BLaER1 treated with 17β-estradiol and CSF1 and Interleukin-3, amounts not matched to agents 10 nM and 100 nM (cell line): Measurements from ENCODE around the gene RUNX1.

Experiments used
- H3K27ac ChIP-seq, 11 experiments: shearing (Covaris generic); formaldehyde crosslinking; 2 replicates each; pipeline ENCODE4 v1.8.1; 2022
- H3K27me3 ChIP-seq, 11 experiments: shearing (Covaris generic); formaldehyde crosslinking; 2 replicates each; pipeline ENCODE4 v1.8.1; 2022
- H3K36me3 ChIP-seq, 11 experiments: shearing (Covaris generic); formaldehyde crosslinking; 2 replicates each; pipeline ENCODE4 v1.8.1; 2022
- H3K4me1 ChIP-seq, 10 experiments: shearing (Covaris generic); formaldehyde crosslinking; 2 replicates each; pipeline ENCODE4 v1.8.1; 2022
- H3K4me2 ChIP-seq, 11 experiments: shearing (Covaris generic); formaldehyde crosslinking; 2 replicates each; pipeline ENCODE4 v1.8.1; 2022
- H3K4me3 ChIP-seq, 10 experiments: shearing (Covaris generic); formaldehyde crosslinking; 2 replicates each; pipeline ENCODE4 v1.8.1; 2022
- H3K9ac ChIP-seq, 11 experiments: shearing (Covaris generic); formaldehyde crosslinking; 2 replicates each; pipeline ENCODE4 v1.8.1; 2022
- H3K9me3 ChIP-seq, 11 experiments: shearing (Covaris generic); formaldehyde crosslinking; replicated peaks in 1 of 11; 2 replicates each; pipeline ENCODE4 v1.8.1; 2022
- H4K20me1 ChIP-seq, 11 experiments: shearing (Covaris generic); formaldehyde crosslinking; 2 replicates each; pipeline ENCODE4 v1.8.1; 2022
- Cebpa-rat ChIP-seq, 11 experiments: shearing (Covaris generic); IDR thresholded peaks; 2 replicates each; pipeline ENCODE4 v1.8.1; 2022

RUNX1 gene

DNA sequence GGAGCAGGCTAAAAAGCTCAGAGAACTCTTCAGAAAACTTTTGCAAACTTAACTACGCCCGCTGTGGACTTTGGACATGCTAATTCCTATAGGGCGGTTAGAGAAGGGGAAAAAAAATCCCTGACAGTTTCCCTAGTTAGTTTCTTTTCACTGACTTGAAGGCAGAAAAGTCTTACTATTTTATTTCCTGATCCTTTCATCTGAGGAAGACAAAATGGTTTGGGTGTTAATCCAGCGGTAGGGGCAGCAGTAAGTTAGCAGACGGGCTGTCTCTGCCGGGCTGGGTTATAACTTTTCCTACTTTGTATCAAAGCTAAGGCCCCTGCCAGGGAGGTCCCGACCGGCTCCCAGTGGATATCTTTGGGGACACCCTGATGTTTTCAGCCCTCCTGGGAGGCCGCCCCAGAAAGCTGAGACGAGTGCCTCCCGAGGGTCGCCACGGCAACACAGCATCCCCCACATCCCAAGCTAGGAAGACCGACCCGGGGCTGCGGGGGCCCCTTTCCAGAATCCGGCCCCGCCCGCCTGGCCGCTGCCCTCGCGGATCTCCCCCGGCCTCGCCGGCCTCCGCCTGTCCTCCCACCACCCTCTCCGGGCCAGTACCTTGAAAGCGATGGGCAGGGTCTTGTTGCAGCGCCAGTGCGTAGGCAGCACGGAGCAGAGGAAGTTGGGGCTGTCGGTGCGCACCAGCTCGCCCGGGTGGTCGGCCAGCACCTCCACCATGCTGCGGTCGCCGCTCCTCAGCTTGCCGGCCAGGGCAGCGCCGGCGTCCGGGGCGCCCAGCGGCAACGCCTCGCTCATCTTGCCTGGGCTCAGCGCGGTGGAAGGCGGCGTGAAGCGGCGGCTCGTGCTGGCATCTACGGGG is 162.6 kb downstream of the RUNX1 start:
- Histone ChIP-seq H3K4me1 (peaks cover 3 to 40% (median 13%) of the 10 kb centered on the region in 10 experiments), H3K4me2 (peak overlapping the region; percentile 20 to 97 (median 87); a peak in 16 of 22 replicates), H4K20me1 (peaks cover 63 to 90% (median 69%) of the 10 kb centered on the region in 11 experiments), H3K9me3 (peaks cover 0 to 9% (median 0%) of the 10 kb centered on the region in 11 experiments; a peak in 6 of 22 replicates), H3K27me3 (no peaks in the 10 kb centered on the region), H3K27ac (peak overlapping the region; percentile 95 to 99 (median 98)), H3K36me3 (peaks cover 49 to 66% (median 62%) of the 10 kb centered on the region in 11 experiments; a peak in 21 of 22 replicates), H3K9ac (peak overlapping the region; percentile 93 to 100 (median 98)), H3K4me3 (peak overlapping the region; percentile 80 to 99 (median 96))
- no peak for TF ChIP-seq Cebpa-rat (IDR thresholded peaks at IDR 0.05)

DNA sequence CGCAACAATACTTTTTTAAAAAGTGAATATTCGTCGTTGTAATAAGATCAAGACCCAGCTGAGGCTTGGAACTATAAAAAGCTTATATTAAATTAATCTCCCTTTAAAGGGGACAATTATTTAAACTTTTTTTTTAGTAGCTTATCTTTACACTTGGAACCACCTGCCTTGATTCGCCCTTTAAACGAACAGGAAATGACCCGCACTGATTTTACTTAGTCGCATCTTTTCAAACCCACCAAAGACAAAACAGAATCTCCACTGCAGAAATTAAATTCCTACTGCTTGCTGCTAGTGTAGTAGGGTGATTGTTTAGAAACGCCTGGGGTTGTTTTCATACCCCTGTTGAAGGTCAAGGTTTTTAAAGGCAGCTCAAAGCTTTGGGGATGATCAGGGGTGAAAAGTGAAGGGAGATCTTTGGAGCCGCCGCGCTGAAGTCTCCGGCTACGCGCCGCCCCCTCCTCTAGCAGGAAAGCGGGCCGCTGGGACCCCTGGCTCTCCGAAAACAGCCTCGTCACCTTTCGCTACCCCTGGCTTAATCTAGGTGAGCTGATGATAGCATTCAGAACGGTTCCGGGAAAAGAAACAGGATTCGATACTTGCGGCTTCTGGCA is 163.4 kb downstream of the RUNX1 start:
- H3K4me3 ChIP-seq = peak overlapping the region; percentile 80 to 99 (median 96)
- H3K4me2 ChIP-seq = peak overlapping the region; percentile 20 to 97 (median 87); a peak in 18 of 22 replicates
- H3K9ac ChIP-seq = peak overlapping the region; percentile 93 to 100 (median 98)
- peaks cover 0 to 9% (median 0%) of the 10 kb centered on the region in 11 experiments; a peak in 6 of 22 replicates for H3K9me3 ChIP-seq
- H3K27me3 ChIP-seq = no peaks in the 10 kb centered on the region
- H3K27ac ChIP-seq = peak overlapping the region; percentile 95 to 99 (median 98)
- peaks cover 8 to 45% (median 17%) of the 10 kb centered on the region in 10 experiments for H3K4me1 ChIP-seq
- TF ChIP-seq Cebpa-rat (IDR thresholded peaks at IDR 0.05) = no peak
- H4K20me1 ChIP-seq = peaks cover 70 to 96% (median 76%) of the 10 kb centered on the region in 11 experiments
- H3K36me3 ChIP-seq = peaks cover 56 to 74% (median 69%) of the 10 kb centered on the region in 11 experiments; a peak in 21 of 22 replicates

DNA sequence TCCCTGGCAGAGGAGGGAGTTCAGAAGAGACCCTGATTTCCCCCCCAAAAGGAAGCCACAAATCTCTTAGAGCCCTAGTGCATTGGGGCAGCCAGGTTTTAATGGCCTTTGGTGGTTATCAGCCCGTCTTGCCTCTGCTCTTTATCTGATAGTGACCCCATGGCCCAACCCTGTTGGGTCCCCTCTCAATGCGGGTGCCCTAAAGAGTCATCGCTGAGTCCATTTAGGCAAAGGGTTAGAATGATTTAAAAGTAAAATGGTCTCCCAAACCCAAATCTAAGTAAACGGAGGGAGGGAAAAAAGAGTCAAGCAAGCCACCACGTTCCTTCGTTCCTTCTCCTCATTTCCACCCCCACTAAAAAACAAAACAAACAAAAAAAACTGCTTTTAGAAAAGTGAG is 164.0 kb downstream of the RUNX1 start:
- Histone ChIP-seq H3K9ac (peak overlapping the region; percentile 93 to 100 (median 98)), H3K27ac (peak overlapping the region; percentile 95 to 99 (median 98)), H4K20me1 (peaks cover 76 to 96% (median 82%) of the 10 kb centered on the region in 11 experiments), H3K4me2 (peak overlapping the region; percentile 67 to 99 (median 88)), H3K4me1 (peaks cover 14 to 51% (median 23%) of the 10 kb centered on the region in 10 experiments), H3K27me3 (no peaks in the 10 kb centered on the region), H3K4me3 (peak overlapping the region; percentile 80 to 99 (median 96)), H3K36me3 (peaks cover 62 to 80% (median 75%) of the 10 kb centered on the region in 11 experiments), H3K9me3 (peaks cover 0 to 9% (median 0%) of the 10 kb centered on the region in 11 experiments; a peak in 6 of 22 replicates)
- TF ChIP-seq Cebpa-rat (IDR thresholded peaks at IDR 0.05) = no peak

DNA sequence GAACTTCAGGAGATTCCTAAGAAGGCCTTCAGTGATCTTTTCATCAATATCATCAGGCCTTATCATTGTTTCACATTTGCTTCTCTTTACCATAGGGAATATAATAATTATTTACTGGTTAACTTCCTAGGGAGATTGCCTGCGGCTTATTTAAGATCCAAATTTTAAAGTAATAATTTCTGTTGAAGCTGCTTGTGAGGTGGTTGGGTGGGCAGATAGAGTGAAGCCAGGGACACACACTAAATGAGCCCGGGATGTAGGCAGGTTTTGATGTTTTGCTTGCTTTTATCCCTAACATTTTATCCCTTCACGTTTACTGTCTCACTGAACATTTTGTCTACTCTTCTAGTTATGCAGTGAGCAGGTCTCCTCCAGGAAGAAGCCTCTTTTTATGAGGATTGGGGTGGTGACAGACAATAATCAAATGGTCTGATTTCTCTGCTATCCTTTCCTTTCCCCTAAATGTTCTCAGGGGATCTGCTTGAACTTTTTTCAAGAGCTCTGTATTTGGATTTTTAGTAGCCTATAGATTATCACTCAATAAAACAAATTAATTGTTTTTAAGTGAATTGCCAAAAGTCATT is 164.7 kb downstream of the RUNX1 start:
- no peaks in the 10 kb centered on the region for H3K27me3 ChIP-seq
- no peak for TF ChIP-seq Cebpa-rat (IDR thresholded peaks at IDR 0.05)
- H4K20me1 ChIP-seq = peaks cover 83 to 98% (median 89%) of the 10 kb centered on the region in 11 experiments
- H3K4me1 ChIP-seq = peaks cover 21 to 57% (median 30%) of the 10 kb centered on the region in 10 experiments
- H3K36me3 ChIP-seq = peaks cover 69 to 87% (median 82%) of the 10 kb centered on the region in 11 experiments
- peak overlapping the region; percentile 80 to 99 (median 88) for H3K4me2 ChIP-seq
- peak overlapping the region; percentile 80 to 99 (median 96) for H3K4me3 ChIP-seq
- peaks cover 0 to 9% (median 0%) of the 10 kb centered on the region in 11 experiments; a peak in 6 of 22 replicates for H3K9me3 ChIP-seq
- H3K9ac ChIP-seq = peak overlapping the region; percentile 93 to 100 (median 98)
- peak overlapping the region; percentile 95 to 99 (median 98) for H3K27ac ChIP-seq

DNA sequence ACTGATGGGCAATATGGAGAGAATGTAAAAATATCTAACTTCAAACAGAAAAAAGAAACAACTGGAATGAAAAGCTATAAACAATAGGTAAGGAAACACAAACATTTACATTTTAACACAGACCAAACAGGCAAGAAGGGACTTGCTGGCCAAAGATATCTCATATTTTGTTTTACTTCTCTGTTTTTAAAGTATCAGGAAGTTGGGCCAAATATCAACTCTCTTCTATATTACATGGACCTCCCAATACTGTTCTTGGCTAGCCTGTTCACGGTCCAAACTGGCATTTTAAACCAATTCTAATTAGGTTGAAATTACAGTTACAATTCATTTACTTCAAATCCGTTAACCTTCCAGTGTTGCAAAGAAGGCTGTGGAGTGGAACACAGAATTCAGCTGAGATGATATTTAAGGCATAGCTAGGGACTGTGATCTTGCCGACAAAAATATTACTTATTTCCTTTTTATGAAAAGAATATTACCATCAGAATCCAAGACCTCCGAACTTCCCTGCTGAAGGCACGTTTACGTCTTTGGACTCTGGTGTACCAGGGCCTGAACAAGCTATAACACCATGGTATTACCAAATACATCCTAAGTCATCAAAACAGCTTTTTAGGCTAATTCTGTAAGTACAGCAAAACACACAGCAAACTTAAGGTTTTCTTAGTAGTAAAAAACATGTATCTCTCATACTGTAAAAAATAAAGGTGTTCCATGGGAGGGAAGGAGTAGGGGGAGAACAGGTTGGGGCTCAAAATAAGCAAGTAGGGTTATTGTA is 165.4 kb downstream of the RUNX1 start:
- H3K4me3 ChIP-seq = peak overlapping the region; percentile 80 to 99 (median 96)
- peaks cover 91 to 98% (median 97%) of the 10 kb centered on the region in 11 experiments for H4K20me1 ChIP-seq
- H3K4me2 ChIP-seq = peak overlapping the region; percentile 80 to 99 (median 88)
- H3K27me3 ChIP-seq = no peaks in the 10 kb centered on the region
- peak overlapping the region; percentile 93 to 100 (median 98) for H3K9ac ChIP-seq
- peaks cover 0 to 9% (median 0%) of the 10 kb centered on the region in 11 experiments; a peak in 6 of 22 replicates for H3K9me3 ChIP-seq
- peaks cover 25 to 64% (median 37%) of the 10 kb centered on the region in 10 experiments for H3K4me1 ChIP-seq
- peak overlapping the region; percentile 95 to 99 (median 98) for H3K27ac ChIP-seq
- H3K36me3 ChIP-seq = peaks cover 75 to 94% (median 89%) of the 10 kb centered on the region in 11 experiments
- TF ChIP-seq Cebpa-rat (IDR thresholded peaks at IDR 0.05) = no peak

DNA sequence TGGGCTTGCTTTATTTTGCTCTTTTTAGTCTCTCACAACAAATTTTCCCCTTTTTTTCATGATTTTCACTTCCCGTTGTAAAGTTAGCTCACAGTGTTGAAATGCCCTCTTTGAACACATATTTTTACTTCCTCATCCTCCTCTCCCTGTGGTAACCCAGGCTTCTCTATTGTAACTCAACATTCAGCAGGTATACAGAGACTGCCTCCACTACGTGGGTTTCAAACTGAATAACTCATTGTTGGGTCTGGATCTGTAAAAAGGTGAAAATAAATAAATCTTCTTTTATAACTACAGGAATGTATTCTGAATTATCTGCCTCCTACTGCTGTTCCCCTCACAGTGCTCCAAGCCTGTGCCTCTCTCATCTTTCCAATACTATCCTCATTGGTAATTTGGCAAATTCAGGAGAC is 166.4 kb downstream of the RUNX1 start:
- TF ChIP-seq Cebpa-rat (IDR thresholded peaks at IDR 0.05) = peak in 3 of 11 experiments; percentile 14 to 64 (median 54); a peak in 3 of 22 replicates
- H3K36me3 ChIP-seq = peaks cover 85 to 99% (median 96%) of the 10 kb centered on the region in 11 experiments
- peak overlapping the region; percentile 93 to 100 (median 98) for H3K9ac ChIP-seq
- H3K27me3 ChIP-seq = no peaks in the 10 kb centered on the region
- peak overlapping the region; percentile 95 to 99 (median 98) for H3K27ac ChIP-seq
- peak overlapping the region; percentile 80 to 99 (median 88) for H3K4me2 ChIP-seq
- H3K9me3 ChIP-seq = peaks cover 0 to 9% (median 0%) of the 10 kb centered on the region in 11 experiments; a peak in 6 of 22 replicates
- H3K4me3 ChIP-seq = peak overlapping the region; percentile 80 to 99 (median 96)
- peaks cover 93 to 100% (median 99%) of the 10 kb centered on the region in 11 experiments for H4K20me1 ChIP-seq
- H3K4me1 ChIP-seq = peaks cover 34 to 73% (median 46%) of the 10 kb centered on the region in 10 experiments

DNA sequence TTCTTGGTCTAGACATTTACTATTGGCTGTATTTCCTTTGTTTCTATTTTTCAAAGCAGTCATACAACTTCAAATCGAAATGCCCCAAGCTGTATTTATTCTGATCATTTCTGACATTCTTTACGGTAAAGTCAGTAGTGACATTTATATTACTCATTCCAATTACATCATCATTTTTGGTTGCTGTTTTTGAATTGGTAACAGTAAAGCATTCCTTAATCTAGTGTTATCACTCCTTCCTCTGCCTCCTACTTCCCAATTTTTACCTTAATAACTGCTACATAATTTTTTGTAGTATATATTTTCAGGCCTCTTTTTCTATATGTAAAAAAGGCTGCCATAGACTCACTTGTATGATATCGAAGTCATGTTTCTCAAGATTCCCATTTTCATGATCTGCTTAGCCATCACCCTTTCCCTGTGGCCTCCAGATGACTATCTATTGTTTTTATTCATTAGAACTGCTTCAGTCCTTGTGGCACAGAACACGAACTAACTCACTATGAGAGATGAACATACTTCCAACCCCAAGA is 167.2 kb downstream of the RUNX1 start:
- Histone ChIP-seq H3K27ac (peak overlapping the region; percentile 95 to 99 (median 98)), H3K36me3 (peaks cover 93 to 100% (median 98%) of the 10 kb centered on the region in 11 experiments), H3K4me1 (peaks cover 42 to 82% (median 54%) of the 10 kb centered on the region in 10 experiments), H3K9me3 (peaks cover 0 to 9% (median 0%) of the 10 kb centered on the region in 11 experiments; a peak in 6 of 22 replicates), H3K4me2 (peak overlapping the region; percentile 80 to 99 (median 88)), H4K20me1 (peaks cover 93 to 100% (median 100%) of the 10 kb centered on the region in 11 experiments), H3K4me3 (peak overlapping the region; percentile 80 to 99 (median 96); a peak in 19 of 20 replicates), H3K27me3 (no peaks in the 10 kb centered on the region), H3K9ac (peak overlapping the region; percentile 93 to 100 (median 98))
- no peak for TF ChIP-seq Cebpa-rat (IDR thresholded peaks at IDR 0.05)
